Progenitor cell of endocrine pancreas (in vitro differentiated cells): ENCODE results near the gene PCSK1. TPM values are rescaled to one million over a fixed set of nuclear protein-coding genes. Genes with fewer than 3 reads are reported as not detected.

Source experiments
- DNase-seq: peaks from one replicate; pipeline ENCODE4 v3.0.0; 2021; ENCODE audit warnings: low spot score; ENCODE audit not compliant: unreplicated experiment
- H3K27ac Mint-ChIP-seq: 2 replicates; pipeline ENCODE4 v1.8.0; 2021; ENCODE audit warnings: mild to moderate bottlenecking, moderate library complexity, mixed read lengths
- H3K27me3 Mint-ChIP-seq: 2 replicates; pipeline ENCODE4 v1.8.0; 2021; ENCODE audit warnings: mixed read lengths
- H3K36me3 Mint-ChIP-seq: 2 replicates; pipeline ENCODE4 v1.8.0; 2022; ENCODE audit warnings: mixed read lengths; ENCODE audit not compliant: insufficient read depth
- H3K4me1 Mint-ChIP-seq: 2 replicates; pipeline ENCODE4 v1.8.0; 2021; ENCODE audit warnings: low read depth, mixed read lengths
- H3K4me3 Mint-ChIP-seq: 2 replicates; pipeline ENCODE4 v1.8.0; 2021; ENCODE audit warnings: low read depth, mild to moderate bottlenecking, moderate library complexity, mixed read lengths
- H3K9me3 Mint-ChIP-seq: 2 replicates; pipeline ENCODE4 v1.8.0; 2021; ENCODE audit warnings: low read depth, mixed read lengths
- total RNA-seq: library from RNA; stranded (reverse); gene quantifications from 2 replicates; pipeline ENCODE4 v1.2.1, GENCODE V29; 2021
- TF ChIP-seq, protein P1 (sequence below): fragments of 200-600 bp; sonication (generic); IDR thresholded peaks from one replicate; pipeline ENCODE4 v1.5.0; 2021; ENCODE audit warnings: antibody characterized with exemption, mild to moderate bottlenecking; ENCODE audit not compliant: unreplicated experiment

The PCSK1 gene
- total RNA-seq, 1 donor from 2014 or later, result 1.9 TPM

GRCh38 chr5:96353220-96353619 is 79.8 kb downstream of the PCSK1 start:
- Mint-ChIP-seq H3K4me1 (peaks cover 6% of the 10 kb centered on the region), H3K27ac (no peak overlapping the region), H3K27me3 (peaks cover 22% of the 10 kb centered on the region), H3K4me3 (no peak overlapping the region), H3K36me3 (peaks cover 2% of the 10 kb centered on the region), H3K9me3 (peaks cover 14% of the 10 kb centered on the region)
- TF ChIP-seq, protein P1, sequence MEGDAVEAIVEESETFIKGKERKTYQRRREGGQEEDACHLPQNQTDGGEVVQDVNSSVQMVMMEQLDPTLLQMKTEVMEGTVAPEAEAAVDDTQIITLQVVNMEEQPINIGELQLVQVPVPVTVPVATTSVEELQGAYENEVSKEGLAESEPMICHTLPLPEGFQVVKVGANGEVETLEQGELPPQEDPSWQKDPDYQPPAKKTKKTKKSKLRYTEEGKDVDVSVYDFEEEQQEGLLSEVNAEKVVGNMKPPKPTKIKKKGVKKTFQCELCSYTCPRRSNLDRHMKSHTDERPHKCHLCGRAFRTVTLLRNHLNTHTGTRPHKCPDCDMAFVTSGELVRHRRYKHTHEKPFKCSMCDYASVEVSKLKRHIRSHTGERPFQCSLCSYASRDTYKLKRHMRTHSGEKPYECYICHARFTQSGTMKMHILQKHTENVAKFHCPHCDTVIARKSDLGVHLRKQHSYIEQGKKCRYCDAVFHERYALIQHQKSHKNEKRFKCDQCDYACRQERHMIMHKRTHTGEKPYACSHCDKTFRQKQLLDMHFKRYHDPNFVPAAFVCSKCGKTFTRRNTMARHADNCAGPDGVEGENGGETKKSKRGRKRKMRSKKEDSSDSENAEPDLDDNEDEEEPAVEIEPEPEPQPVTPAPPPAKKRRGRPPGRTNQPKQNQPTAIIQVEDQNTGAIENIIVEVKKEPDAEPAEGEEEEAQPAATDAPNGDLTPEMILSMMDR, result no peak
- DNase-seq, result no peak

- no peaks in the 10 kb centered on the region for H3K36me3 Mint-ChIP-seq
- TF ChIP-seq, protein P1, result no peak
- H3K27ac Mint-ChIP-seq, result no peak overlapping the region
- H3K4me1 Mint-ChIP-seq, result peaks cover 6% of the 10 kb centered on the region
- no peak overlapping the region for H3K4me3 Mint-ChIP-seq
- no peaks in the 10 kb centered on the region for H3K9me3 Mint-ChIP-seq
- no peak for DNase-seq
- peaks cover 33% of the 10 kb centered on the region for H3K27me3 Mint-ChIP-seq
Observed at GRCh38 chr5:96350678-96351077, 82.4 kb downstream of the PCSK1 start.

- H3K27ac Mint-ChIP-seq, result no peak overlapping the region
- H3K36me3 Mint-ChIP-seq, result no peaks in the 10 kb centered on the region
- H3K9me3 Mint-ChIP-seq, result no peaks in the 10 kb centered on the region
- H3K4me3 Mint-ChIP-seq, result no peak overlapping the region
- H3K27me3 Mint-ChIP-seq, result peaks cover 31% of the 10 kb centered on the region
- TF ChIP-seq, protein P1, result no peak
- peaks cover 14% of the 10 kb centered on the region for H3K4me1 Mint-ChIP-seq
- DNase-seq, result no peak
Observed at GRCh38 chr5:96348536-96348935, 84.5 kb downstream of the PCSK1 start.

DNA sequence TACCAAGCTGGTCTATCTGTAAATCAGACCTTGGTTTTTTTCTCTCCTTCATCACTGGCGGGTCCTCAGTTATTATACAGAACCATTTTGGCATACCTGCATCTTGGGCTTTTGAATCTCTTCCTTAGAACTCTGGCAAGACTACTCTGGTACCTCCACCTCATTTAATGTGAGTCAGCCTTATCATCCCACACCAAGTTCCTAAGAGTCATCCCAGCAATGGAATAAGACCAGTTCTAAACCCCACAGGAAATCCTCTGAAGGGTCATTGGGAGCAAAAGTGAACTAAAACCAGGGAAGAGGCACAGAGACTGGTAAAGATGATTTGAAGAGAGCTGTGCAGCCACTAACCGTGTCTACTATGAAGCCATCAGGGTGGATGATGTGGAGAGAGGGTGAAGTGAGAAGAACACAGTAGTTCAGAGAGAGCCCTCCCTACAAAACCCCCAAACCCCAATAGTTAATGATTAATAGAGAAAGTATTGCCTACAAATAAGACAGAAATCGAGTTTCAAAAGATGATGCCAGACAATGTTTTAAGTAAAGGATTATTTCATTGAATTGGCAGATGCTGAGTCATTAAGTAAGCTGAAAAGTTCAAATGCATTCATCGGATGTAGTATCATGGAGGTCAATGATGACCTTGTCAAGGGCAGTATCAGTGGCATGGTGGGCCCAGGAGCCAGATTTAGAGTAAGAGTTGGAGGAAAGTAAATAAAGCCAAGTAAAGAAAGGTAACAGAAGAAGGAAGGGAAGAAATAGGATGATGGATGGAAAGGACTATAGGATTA is 85.4 kb downstream of the PCSK1 start:
- no peak for DNase-seq
- peaks cover 16% of the 10 kb centered on the region for H3K4me1 Mint-ChIP-seq
- H3K9me3 Mint-ChIP-seq, result no peaks in the 10 kb centered on the region
- H3K4me3 Mint-ChIP-seq, result no peak overlapping the region
- no peak overlapping the region for H3K27ac Mint-ChIP-seq
- TF ChIP-seq, protein P1, result no peak
- no peaks in the 10 kb centered on the region for H3K36me3 Mint-ChIP-seq
- peaks cover 25% of the 10 kb centered on the region for H3K27me3 Mint-ChIP-seq

GRCh38 chr5:96344678-96345577 is 88.1 kb downstream of the PCSK1 start:
- H3K9me3 Mint-ChIP-seq, result no peaks in the 10 kb centered on the region
- TF ChIP-seq, protein P1, result peak; percentile 65
- no peaks in the 10 kb centered on the region for H3K36me3 Mint-ChIP-seq
- H3K4me1 Mint-ChIP-seq, result peaks cover 10% of the 10 kb centered on the region
- H3K27ac Mint-ChIP-seq, result no peak overlapping the region
- H3K27me3 Mint-ChIP-seq, result peaks cover 13% of the 10 kb centered on the region
- no peak for DNase-seq
- no peak overlapping the region for H3K4me3 Mint-ChIP-seq
